Mucosa of stomach (tissue), 1 donor: ENCODE data around the gene SIK2.
"Not testable (repeated sequence)": the region's sequence is repeated elsewhere in the genome, so short reads cannot be mapped to it uniquely, and the experiment has no call there.

Source experiments
- H3K27me3 ChIP-seq: one replicate; pipeline ENCODE4 v1.7.0; 2013; ENCODE audit warnings: mild to moderate bottlenecking, low read length; ENCODE audit not compliant: control insufficient read depth, insufficient read depth
- H3K36me3 ChIP-seq: one replicate; pipeline ENCODE4 v1.7.0; 2013; ENCODE audit warnings: low read length; ENCODE audit not compliant: control insufficient read depth, insufficient read depth
- H3K4me1 ChIP-seq: one replicate; pipeline ENCODE4 v1.7.0; 2013; ENCODE audit warnings: mild to moderate bottlenecking, low read length; ENCODE audit not compliant: control insufficient read depth, insufficient read depth
- H3K4me3 ChIP-seq: one replicate; pipeline ENCODE4 v1.7.0; 2013; ENCODE audit warnings: low read length
- H3K9ac ChIP-seq: one replicate; pipeline ENCODE4 v1.7.0; 2013; ENCODE audit warnings: mild to moderate bottlenecking, low read length, moderate library complexity
- H3K9me3 ChIP-seq: one replicate; pipeline ENCODE4 v1.7.0; 2013; ENCODE audit warnings: mild to moderate bottlenecking, low read length, moderate library complexity; ENCODE audit not compliant: control insufficient read depth
- donor health status: Pancreatic carcinoma.

The SIK2 gene

DNA sequence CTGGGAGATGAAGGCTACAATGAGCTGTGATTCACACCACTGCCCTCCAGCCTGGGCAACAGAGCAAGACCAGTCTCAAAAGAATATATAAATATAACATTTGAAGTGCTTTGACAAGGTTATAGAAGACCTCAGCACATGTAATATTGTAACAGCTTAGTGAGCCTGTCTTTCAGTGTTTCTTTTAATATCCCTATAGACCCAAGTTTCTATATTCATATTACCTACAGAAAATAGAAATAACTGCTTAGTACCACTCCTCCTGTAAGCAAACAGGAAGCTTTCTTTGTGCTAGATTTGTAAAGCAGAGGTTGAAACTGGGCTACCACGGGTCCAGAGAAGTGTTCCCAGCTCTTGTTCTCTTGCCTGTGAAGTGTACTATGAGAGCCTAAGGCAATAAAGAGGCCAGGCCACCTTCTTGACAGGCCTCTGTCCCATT, 95.7 kb downstream of the SIK2 start:
- peaks cover 7% of the 10 kb centered on the region for H3K4me1 ChIP-seq
- no peaks in the 10 kb centered on the region for H3K27me3 ChIP-seq
- no peaks in the 10 kb centered on the region for H3K9me3 ChIP-seq
- no peak overlapping the region for H3K9ac ChIP-seq
- no peaks in the 10 kb centered on the region for H3K36me3 ChIP-seq
- H3K4me3 ChIP-seq = no peak overlapping the region

DNA sequence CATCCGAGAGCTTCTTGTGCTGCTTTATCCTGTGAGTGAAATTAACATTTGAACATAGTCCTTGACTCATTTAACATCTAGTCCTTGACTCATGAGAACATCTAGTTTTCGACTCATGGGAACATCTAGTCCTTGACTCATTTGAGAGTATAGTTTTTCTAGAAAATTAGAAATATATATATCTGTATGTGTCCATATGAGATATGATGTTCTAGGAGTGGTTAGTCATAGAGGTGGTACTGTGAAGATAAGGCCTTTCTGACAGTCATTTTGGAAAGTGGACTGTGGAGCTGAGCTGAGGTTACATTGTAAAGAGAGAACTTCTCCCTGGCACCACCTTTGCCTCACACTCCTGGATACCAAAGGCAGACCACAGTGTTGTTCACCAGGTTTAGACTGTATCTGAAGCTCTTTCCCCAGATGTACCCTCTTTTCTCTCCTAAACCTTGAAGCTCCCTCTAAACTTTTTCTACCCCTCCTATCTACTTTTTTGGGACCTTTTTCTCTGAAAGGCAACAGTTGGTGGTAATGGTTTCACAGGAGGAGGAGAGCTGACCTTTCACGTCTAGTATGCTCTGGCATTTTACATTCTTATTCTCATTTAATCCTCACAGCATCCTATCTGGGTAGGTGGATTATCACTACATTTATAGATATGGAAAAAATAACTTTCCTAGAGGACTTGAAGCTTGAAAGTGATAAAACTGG, 96.8 kb downstream of the SIK2 start:
- no peaks in the 10 kb centered on the region for H3K36me3 ChIP-seq
- H3K4me1 ChIP-seq = peaks cover 11% of the 10 kb centered on the region
- no peak overlapping the region for H3K9ac ChIP-seq

DNA sequence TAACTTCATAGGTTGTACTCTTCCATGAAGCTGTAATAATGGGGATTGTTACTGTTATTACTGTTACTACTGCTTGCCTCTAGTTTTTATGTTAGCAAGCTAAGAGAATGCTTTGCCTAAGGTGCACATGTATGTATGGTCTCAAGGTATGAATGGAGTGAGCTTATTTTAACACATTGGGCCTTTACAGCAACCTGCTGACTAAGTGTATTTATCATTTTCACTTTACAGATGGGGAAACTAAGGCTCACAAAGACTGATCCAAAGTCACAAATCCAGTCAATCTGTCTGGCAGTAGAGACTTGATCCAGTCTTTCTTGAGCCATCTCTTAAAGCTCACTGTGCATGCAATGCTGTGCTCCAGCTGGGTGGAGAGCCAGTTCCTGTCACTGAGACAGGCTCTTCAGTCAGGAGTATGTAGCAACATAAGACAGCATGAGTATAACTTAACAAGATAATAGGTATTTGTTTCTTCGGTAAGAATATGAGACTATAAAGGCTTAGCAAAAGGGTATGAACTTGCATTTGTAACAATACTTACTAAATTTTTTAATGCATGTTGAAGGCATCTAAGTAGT, 97.4 kb downstream of the SIK2 start:
- no peaks in the 10 kb centered on the region for H3K9me3 ChIP-seq
- no peaks in the 10 kb centered on the region for H3K36me3 ChIP-seq
- H3K27me3 ChIP-seq = no peaks in the 10 kb centered on the region
- no peak overlapping the region for H3K4me3 ChIP-seq
- no peak overlapping the region for H3K9ac ChIP-seq
- H3K4me1 ChIP-seq = peaks cover 8% of the 10 kb centered on the region

More for the DNA sequence above, 96.8 kb downstream of the SIK2 start:
- no peaks in the 10 kb centered on the region for H3K27me3 ChIP-seq
- no peak overlapping the region for H3K4me3 ChIP-seq
- no peaks in the 10 kb centered on the region for H3K9me3 ChIP-seq

DNA sequence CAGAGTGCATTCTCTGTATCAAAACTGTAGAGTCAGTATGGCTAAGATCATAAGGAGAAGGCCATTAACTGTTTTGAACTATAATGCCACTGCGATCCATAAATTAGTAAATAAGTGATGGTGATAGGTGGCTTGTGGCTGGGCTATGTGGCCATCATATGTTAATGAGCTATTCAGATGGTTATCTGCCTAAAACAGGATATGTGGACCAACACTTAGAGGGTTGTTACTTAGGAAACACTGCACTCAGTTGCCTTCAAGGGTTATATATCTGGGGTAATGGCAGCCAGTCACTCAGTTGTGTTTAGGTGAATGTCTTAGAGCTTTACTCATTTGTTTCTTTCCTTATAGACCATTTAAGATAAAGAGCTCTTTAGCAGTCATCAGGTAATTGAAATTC, 97.9 kb downstream of the SIK2 start:
- H3K4me1 ChIP-seq = peaks cover 8% of the 10 kb centered on the region
- no peaks in the 10 kb centered on the region for H3K36me3 ChIP-seq
- H3K9ac ChIP-seq = no peak overlapping the region
- H3K9me3 ChIP-seq = no peaks in the 10 kb centered on the region
- no peaks in the 10 kb centered on the region for H3K27me3 ChIP-seq
- H3K4me3 ChIP-seq = no peak overlapping the region

DNA sequence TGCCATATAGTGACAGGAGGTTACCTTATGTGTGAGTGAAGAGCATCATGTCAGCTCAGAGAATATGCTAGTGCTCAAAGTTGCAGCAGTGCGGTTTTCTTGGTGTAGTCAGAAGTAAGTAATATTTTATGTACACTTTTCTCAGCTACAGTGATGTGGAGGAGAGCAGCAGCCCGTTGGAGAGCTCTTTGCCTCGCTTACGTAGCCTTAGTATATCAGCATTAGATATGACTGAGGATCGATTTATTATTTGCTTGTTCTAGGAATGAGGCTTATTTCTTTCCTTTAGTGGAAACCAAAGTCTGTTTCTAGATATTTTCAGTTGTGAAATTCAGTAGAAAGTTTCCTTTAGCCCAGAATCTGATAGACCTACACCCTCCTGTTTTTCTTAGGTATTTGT, 100.4 kb downstream of the SIK2 start:
- H3K9ac ChIP-seq = no peak overlapping the region
- H3K9me3 ChIP-seq = no peaks in the 10 kb centered on the region
- no peak overlapping the region for H3K4me3 ChIP-seq
- no peaks in the 10 kb centered on the region for H3K27me3 ChIP-seq
- peaks cover 8% of the 10 kb centered on the region for H3K4me1 ChIP-seq
- no peaks in the 10 kb centered on the region for H3K36me3 ChIP-seq

DNA sequence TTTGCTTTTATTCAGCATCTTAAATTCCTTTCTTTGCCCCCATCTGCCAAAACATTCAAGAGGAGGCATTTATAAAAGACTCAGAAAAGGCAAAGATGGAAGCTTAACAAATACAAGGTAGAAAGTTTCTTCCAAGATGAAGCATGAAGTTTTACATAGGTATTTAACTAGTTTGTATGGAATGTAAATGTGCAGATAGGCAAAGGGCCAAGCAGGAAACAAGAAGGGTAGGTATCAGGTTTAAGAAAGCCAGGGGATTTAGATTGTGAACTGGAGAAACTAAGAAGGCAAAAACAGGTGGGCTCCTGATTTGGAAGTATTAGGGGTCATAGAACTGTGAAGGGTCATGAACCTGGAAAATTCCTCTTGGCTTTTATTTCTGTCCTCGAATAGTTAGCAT, 101.3 kb downstream of the SIK2 start:
- peak overlapping the region; percentile 16 for H3K9ac ChIP-seq
- no peaks in the 10 kb centered on the region for H3K9me3 ChIP-seq
- no peak overlapping the region for H3K4me3 ChIP-seq
- peaks cover 8% of the 10 kb centered on the region for H3K4me1 ChIP-seq
- no peaks in the 10 kb centered on the region for H3K27me3 ChIP-seq
- H3K36me3 ChIP-seq = no peaks in the 10 kb centered on the region

DNA sequence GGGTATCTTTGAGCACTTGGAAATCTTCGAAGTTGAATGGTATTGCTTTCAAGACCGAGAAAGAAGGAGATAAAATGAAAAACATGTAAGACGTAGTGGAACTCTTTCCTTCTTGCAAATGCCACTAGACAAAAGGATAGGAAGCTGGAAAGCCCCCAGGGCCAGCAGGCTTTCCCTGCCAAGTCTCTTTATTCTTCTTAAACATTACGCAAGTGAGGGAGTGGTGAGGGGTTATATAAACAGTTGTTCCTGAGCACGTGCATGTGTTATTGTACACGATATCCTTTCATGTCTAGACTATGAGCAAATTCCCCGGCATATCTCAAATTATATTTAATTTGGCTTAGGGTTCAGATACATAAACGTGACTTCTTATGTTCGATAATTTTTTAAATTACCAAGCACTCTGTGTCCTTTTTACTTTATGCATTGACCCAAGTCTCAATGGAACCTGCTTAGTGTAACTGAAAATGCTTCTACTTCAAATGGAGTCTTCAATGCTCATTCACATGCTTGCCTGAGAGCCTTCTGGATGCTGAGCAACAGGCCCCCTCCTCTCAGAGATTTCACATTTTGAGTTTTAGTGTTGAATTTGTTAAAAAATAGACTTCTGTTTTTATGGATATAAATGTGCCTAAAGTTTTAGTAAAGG, 104.9 kb downstream of the SIK2 start:
- H3K36me3 ChIP-seq = no peaks in the 10 kb centered on the region

DNA sequence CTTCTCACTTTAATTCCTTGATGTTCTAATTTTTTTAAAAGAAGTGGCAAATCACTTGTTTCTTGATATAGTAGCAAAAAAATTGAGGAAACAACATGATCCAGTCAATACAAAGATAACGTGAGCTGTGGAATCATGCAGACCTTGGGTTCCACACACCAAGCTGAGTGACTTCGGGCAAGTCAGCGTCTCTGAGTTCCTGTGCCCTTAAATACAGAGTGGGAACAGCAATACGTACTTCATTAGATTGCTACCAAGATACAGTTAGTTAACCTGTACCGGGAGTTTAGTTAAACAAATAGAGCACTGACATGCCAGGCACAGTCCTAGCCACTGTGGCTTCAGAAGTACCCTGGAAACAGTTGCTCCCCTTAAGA, 105.4 kb downstream of the SIK2 start:
- Histone ChIP-seq H3K9ac (no peak overlapping the region), H3K36me3 (no peaks in the 10 kb centered on the region), H3K27me3 (no peaks in the 10 kb centered on the region), H3K4me1 (peaks cover 8% of the 10 kb centered on the region), H3K9me3 (no peaks in the 10 kb centered on the region), H3K4me3 (no peak overlapping the region)

More for the DNA sequence above, 104.9 kb downstream of the SIK2 start:
- H3K27me3 ChIP-seq = no peaks in the 10 kb centered on the region
- no peak overlapping the region for H3K9ac ChIP-seq
- peaks cover 8% of the 10 kb centered on the region for H3K4me1 ChIP-seq
- H3K4me3 ChIP-seq = no peak overlapping the region
- H3K9me3 ChIP-seq = no peaks in the 10 kb centered on the region

DNA sequence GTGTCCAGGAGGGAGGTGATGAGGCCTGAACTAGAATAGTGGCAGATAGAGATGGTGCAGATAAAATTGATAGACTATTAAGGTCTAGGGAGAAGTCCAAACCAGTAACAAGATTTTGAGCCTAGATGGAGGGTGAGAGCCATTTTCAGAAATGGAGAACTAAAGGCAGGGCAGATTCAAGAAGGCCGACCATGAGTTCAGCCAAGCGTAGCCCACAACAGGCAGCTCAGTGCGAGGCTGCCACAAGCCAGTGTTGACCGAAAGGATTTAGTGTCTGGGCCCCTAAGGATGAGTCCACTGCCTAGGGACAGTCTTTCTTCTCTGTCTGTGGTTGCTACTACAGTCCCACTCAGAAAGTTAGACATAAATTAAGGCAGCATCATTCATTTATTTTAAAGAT, 112.3 kb downstream of the SIK2 start:
- no peaks in the 10 kb centered on the region for H3K36me3 ChIP-seq
- peaks cover 9% of the 10 kb centered on the region for H3K4me1 ChIP-seq
- no peak overlapping the region for H3K4me3 ChIP-seq
- H3K9me3 ChIP-seq = no peaks in the 10 kb centered on the region
- no peak overlapping the region for H3K9ac ChIP-seq
- H3K27me3 ChIP-seq = no peaks in the 10 kb centered on the region

DNA sequence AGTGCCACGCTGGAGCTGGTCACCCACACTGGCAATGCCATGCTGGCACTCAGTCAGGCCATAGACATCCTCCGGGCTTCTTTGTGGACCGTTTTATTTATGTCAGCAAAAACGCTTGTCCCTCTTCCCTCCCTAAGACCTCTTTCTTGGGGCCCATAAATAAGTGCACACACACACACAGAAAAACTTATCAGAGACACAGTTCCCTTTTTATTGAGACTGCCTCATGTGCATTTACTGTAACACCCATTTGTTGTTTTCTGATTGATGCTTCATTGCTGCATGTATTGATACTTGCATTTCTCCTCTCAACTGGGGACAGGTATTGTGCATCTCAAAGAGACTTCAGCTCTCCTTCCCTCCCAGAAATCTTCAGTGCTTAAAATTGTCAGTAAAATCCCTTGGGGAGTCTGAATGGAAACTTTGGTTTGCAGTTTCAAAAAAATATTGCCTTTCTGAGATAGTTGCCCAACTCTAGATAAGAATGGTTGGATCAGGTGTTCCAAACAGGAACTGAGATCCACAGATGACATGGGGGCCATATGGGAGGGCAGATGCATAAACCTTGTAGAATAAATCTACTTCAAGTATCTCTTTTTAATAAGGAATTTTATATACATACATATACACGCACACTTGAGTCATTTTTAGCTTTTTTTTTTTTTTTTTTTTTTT, 113.0 kb downstream of the SIK2 start:
- H3K4me1 ChIP-seq = peaks cover 9% of the 10 kb centered on the region
- H3K9me3 ChIP-seq = no peaks in the 10 kb centered on the region
- H3K27me3 ChIP-seq = no peaks in the 10 kb centered on the region
- no peak overlapping the region for H3K4me3 ChIP-seq
- H3K36me3 ChIP-seq = peaks cover 4% of the 10 kb centered on the region
- no peak overlapping the region for H3K9ac ChIP-seq

DNA sequence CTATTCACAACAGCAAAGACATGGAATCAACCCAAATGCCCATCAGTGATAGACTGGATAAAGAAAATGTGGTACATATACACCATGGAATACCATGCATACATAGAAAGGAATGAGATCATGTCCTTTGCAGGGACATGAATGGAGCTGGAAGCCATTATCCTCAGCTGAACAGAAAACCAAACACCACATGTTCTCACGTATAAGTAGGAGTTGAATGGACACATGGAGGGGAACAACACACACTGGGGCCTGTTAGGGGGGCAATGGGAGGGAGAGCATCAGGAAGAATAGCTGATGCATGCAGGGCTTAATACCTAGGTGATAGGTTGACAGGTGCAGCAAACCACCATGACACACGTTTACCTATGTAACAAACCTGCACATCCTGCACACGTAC, 115.4 kb downstream of the SIK2 start:
- H3K9me3 ChIP-seq, H3K9ac ChIP-seq, H3K4me3 ChIP-seq, H3K27me3 ChIP-seq: not testable (repeated sequence)
- peaks cover 21% of the 10 kb centered on the region for H3K4me1 ChIP-seq
- H3K36me3 ChIP-seq = peaks cover 19% of the 10 kb centered on the region

DNA sequence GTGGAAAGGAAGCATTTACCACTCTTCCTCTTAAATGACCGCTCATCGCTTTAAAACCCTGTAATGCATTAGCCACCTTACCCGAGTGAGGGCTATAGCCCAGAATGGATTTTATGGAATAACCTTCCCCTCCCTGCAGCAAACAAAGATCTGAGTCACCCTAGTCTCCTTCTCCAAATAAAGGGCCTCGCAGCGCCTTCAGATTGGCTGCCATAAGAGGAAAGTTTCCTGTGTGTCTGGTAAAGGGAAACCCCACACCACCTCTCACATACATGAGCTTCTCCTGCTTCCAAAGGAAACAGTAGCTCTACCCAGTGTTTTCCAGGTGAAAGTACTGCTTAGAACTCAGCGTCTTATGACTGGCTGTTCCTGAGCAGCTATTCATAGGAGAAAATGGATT, 116.2 kb downstream of the SIK2 start:
- Histone ChIP-seq H3K4me1 (peaks cover 21% of the 10 kb centered on the region), H3K9me3 (no peaks in the 10 kb centered on the region), H3K9ac (no peak overlapping the region), H3K36me3 (peaks cover 19% of the 10 kb centered on the region), H3K27me3 (no peaks in the 10 kb centered on the region), H3K4me3 (no peak overlapping the region)
